GM18502 (cell line): ENCODE measurements around the gene FBXO36.
A peak's percentile ranks its signal among the peaks of the same experiment; 100 is the strongest.
"Not testable (repeated sequence)": the region's sequence is repeated elsewhere in the genome, so short reads cannot be mapped to it uniquely, and the experiment has no call there.

Experiments
- ATAC-seq: cut with Tn5 transposase; IDR thresholded peaks from one replicate; pipeline ENCODE4 v1.9.1; 2021; ENCODE audit warnings: mild to moderate bottlenecking; ENCODE audit not compliant: unreplicated experiment, poor library complexity

Gene FBXO36

DNA sequence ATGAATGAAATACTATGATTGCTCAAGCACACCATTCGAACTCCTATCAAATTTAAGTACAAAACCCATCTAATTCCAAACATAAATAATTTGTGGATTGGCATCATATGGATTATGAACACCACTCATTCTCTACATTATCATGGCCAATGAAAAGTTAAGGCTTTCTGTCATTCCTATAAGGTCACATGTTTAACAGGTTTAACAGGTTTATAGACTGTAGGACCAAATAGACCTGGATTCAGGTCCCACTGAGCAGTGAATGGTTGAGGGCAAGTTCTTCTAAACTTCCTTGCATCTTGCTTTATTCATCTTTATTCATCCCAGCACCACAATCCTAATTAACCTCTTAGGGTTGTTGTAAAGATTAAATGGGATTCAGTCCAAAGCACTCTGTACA, 33.4 kb downstream of the FBXO36 start:
- no peak for ATAC-seq

DNA sequence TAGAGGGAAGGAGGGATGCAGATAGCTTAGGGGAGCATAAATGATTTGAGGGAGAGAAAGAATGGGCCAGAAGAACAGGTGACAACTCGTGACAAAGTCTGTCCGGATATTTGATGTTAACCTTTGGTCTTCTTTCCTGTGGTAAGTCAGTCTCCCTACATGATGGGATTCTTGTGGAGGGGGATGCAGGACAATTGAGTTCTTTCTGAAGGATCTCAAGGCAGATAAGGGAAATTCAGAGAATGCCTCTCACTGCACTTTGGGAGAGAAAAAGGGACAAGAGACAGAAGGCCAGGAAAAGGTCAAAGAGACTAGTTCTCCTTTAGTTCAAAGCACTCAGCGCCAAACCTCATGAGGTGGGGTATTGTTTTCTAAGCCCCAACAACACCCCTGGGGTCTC, 34.2 kb downstream of the FBXO36 start:
- ATAC-seq, result no peak

DNA sequence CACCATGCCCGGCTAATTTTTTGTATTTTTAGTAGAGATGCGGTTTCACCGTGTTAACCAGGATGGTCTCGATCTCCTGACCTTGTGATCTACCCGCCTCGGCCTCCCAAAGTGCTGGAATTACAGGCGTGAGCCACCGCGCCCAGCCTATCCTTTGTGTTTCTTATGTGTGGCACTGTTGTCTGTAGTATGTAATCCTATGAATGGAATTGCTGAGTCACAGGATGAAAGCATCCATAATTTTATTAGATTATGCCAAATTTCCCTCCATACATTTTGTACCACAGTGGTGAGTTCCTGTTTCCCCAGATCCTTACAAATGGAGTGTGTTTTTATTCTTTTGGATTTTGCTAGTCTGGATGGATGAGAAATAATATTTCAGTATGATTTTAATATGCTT, 41.3 kb downstream of the FBXO36 start:
- ATAC-seq, result not testable (repeated sequence)

DNA sequence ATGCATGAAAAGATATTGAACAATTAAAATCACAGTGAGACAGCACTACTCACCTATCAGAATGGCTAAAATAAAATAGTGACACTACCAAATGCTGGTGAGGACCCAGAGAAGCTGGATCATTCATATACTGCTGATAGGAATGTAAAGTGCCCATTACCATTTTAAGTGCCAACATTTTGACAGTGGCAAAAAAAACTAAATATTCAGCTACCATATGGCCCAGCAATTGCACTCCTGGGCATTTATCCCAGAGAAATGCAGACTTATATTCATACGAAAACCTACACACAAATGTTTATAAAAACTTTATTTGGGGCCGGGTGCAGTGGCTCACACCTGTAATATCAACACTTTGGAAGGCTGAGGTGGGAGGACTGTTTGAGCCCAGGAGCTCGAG, 47.6 kb downstream of the FBXO36 start:
- ATAC-seq, result no peak

DNA sequence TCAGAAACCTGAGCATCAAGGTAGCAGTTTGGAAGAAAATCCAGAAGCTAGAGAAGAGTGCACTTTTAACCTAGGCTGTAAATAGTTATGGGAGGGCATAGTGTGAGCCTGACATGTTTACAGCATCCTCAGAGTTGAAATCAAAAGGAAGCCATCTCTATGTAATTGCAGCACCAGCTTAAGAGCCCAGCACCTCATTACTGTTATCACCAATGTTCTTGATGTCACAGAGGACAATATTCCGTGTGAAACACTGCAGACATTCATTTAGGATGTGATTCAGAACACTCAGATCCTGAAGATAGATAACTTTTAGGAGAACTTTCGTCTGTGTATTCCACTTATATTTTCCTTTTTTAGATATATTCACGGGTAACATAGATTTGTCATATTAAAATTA, 48.1 kb downstream of the FBXO36 start:
- ATAC-seq, result no peak

DNA sequence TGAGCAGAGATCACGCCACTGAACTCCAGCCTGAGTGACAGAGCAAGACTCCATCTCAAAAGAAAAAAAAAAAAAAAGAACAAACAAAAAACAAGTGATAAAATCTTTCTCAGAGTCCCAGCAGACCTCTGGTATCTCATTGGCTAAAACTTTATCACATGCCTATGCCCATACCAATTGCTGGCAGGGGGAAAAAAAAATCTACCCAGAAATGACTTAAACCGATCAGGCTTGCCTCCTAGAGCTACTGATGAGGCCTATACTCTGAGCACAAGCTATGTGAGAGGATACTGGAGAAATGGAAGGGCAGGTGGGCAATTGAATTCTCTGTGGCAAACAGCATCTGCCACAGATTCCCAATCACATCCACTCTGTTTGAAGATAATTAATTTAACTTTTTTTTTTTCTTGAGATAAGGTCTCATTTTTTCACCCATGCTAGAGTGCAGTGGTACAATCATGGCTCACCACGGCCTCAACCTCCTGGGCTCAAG, 49.0 kb downstream of the FBXO36 start:
- ATAC-seq, result no peak

DNA sequence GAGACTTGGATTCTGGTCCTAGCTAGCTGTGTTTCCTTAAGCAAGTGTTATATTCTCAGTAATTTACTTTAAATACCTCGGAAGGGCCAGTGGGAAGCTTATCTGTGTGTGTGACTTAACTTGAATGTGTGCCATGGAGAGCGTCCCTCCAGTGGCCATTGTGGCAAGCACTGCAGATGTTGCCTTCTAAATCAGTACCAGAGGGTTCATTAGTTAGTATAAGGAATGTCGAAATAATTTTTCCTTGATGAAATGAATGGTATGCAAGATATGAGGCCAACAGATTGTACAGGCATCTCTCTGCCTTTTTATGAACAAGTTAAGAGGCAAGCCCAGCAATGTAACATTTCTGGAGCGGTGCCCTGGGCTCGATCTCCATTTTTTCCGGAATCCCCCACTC, 52.0 kb downstream of the FBXO36 start:
- ATAC-seq, result no peak

DNA sequence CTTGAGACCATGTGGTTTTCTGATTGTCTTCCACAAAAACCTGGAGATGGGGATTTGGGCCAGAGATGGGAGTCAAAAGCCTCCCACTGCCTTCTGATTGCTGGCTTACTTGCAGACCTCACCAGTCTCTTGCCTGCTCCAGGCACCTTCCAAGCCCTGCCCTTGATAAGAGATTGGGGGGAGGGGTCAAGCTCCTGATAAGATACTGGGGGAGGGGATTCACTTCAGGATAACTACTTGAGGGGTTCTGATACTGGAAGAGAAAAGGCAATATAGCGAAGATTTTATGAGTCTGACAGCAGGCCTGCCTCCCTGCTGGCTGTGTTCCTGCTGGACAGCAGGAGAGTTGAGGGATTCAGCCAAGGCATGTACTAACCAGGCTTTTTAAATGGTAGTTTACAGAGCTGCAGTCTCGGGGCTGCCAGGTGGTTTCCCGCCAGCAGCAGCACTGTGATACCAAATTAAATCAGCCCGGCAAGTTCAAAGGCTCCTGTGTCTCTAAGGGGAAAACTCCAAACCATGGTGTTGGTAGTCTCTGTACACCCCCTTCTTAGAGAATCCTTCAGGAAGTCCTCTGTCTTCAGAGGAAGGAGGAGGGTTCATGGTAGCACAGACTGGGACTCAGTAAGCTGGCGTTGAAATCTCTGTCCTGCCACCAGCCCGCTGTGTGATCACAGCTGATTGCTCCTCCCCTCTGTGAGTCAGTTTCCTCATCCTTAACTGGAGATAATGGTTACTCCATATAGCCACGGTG, 58.3 kb downstream of the FBXO36 start:
- ATAC-seq, result peak; percentile 74

DNA sequence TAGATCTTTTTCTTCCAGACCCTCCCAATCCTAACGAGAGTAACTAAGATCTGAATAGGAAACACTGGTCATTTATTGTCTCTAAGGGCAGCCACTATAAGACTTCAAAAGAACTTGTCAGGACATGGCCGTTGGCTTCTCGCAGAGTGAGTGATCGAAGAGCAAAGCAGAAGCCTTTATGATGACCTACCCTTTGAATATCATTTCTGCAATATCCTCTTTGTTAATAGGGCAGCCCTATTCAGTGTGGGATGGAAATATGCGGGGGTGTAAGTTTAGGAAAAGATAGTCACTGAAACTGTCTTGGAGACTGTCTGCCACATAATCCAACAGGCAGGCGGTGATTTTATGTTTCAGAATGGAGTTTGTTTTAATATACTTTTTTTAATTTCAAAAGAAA, 70.9 kb downstream of the FBXO36 start:
- no peak for ATAC-seq

DNA sequence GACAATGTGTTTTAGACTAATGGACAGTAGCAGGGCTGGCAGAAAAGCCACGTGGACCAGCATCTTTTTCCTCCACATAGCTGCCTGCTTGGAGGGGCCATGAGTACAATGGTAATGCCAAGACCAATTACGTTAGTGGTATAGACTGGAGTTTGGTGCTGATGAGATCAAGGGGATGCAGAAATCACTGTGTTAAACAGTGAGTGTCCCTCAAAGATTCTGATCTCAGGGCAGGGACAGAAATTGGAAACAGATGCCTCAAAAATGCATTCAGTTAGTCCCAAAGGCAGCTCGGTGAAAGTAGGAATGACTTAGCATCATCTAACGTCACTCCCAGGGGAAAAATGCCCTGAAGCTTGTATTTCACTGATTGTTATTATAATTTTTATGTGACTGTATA, 74.0 kb downstream of the FBXO36 start:
- no peak for ATAC-seq

DNA sequence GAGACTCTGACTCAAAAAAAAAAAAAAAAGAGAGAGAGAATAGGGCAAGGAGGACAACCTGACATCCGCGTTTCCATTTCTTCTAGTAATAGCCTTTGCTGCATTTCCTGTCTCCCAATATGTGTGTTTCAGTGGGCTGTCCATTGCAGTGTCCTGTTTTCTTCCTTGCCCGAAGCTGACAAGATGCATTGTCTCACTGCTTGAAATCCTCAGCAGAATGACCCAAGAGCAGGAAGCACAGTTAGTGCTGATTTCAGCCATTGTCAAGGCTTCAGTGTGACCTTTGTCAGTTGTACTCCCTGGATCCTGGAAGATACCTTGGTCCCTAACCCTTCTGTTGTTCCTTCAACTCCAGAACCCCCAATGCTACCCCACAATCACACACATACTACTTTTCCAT, 75.3 kb downstream of the FBXO36 start:
- ATAC-seq, result no peak

DNA sequence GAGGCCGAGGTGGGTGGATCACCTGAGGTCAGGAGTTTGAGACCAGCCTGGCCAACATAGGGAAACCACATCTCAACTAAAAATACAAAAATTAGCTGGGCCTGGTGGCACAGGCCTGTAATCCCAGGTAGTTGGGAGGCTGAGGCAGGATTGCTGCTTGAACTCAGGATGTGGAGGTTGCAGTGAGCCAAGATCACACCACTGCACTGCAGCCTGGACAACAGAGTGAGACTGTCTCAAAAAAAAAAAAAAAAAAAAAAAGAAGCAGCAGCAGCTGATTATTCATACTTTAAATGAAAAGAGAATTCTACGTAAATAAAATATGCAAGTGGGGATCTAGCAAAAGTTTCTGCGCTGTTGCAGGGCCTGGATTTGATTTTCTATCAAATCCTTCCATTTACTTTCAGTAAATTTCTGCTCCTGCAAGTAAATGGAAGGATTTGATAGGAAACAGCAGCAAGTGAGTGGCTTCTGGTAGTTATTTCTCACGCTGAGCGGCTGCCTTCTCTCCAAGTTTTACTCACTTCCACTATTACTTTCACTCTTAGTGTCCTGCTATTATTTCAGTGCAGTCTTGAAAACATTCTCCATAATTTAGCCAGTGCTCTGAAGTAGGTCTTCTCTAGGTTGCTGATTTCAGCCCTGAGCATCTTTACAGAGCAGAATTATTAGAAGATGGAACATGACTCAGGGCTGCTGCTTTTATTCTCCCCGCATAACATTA, 78.0 kb downstream of the FBXO36 start:
- ATAC-seq, result peak; percentile 96

DNA sequence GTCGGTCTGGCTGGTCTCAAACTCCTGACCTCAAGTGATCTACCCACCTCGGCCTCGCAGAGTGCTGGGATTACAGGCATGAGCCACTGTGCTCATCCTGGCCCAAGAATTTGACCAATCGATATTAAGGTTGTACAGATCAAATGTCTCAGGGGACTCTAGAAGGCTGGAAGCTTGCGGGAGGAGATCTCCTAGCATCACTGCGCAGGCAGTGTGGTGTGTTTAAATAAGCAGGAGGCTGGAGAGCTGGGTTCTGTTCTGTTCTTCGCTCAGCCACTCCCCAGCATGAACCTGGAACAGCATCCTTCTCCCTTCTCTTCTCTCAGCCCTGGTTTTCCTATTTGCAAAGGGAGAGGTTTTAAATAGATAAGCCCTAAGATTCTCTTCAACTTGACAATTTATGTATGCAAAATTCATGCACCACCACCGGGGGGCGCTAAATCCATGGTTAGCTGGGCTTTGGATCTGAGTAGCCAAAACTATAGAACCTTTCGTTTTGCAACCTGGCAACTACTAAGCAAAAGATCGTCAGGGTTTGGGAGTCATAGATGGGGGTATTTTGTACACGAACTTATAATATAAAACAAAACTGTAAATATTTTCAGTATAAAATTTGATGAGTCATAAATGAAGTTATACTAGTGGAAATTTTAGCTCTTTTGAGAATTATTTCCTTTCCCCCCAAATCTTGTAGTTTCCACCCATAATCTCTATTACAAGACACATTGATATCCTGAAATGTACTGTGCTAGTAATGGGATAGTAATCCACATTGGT, 85.8 kb downstream of the FBXO36 start:
- peak; percentile 54 for ATAC-seq

DNA sequence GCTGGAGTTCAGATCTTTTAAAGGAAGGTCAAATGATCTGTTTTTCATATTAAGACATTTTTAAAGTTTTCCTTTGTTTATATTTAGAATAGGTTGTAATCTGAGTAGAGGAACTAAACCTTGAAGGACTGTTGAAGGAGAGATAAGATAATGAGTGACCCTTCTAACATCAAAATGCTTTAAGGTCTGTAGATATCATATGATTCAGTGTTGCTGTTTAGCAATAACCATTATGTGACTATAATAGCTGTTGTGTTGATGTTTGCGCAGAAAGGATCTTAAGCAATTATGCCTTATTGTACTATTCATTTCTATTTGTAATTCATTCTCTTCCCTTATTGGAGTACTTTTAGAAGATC, 86.4 kb downstream of the FBXO36 start:
- ATAC-seq, result no peak

DNA sequence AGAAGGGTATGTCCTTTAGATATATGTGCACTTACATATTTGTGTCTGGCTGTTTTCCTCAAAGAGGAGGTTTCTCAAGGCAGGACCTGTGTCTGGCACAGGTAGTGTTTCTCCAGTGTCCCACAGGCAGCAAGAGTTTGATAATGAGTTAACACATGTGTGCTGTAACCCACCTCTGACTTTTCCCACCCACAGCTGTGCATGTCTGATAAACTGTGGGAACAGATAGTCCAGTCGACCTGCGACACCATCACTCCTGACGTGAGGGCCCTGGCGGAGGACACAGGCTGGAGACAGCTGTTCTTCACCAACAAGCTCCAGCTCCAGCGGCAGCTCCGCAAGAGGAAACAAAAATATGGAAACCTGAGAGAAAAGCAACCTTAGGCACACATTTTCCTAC, 88.2 kb downstream of the FBXO36 start:
- no peak for ATAC-seq

DNA sequence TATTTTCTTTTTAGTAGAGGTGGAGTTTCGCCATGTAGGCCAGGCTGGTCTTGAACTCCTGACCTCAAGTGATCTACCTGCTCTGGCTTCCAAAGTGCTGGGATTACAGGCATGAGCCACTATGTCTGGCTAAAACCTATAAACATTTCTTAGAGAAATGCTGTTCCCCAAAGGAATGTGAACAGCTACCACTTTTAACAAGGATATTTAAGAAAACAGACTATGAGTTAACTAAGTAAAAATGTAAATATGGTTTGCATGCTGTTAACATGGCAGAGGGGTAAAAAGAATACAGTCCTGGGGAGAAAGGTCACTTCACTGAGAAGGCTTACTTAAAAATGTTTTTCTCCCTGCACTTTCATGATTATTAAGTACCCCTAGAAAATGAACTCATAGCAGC, 89.3 kb downstream of the FBXO36 start:
- no peak for ATAC-seq

DNA sequence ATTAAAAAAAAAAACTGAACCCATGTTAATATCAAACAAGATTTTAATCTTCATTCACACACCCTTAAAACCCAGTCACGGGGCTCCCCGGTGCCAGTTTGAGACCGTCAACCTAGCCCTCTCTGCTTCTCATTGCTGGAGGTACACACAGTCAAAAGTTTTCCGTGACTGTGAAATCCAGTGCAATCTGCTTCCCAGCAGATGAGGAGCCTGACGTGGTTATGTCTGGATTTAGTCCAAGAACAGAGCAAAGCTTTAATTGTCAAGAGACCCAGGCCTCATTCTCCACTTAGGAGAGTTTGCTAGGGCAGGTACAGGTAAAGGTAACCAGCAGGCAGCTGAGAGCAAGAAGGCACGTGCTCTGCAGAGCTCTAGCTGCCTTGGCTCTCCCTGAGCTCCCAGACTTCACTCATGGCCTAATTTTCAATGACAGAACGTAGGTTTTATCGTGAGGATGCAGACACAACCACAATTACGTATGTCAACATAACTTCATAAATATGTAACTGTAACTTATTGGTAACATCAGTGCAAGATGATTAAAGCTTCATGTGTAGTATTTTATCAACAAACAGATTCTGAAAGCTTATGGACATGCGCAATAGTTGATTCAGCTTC, 90.1 kb downstream of the FBXO36 start:
- ATAC-seq, result no peak

DNA sequence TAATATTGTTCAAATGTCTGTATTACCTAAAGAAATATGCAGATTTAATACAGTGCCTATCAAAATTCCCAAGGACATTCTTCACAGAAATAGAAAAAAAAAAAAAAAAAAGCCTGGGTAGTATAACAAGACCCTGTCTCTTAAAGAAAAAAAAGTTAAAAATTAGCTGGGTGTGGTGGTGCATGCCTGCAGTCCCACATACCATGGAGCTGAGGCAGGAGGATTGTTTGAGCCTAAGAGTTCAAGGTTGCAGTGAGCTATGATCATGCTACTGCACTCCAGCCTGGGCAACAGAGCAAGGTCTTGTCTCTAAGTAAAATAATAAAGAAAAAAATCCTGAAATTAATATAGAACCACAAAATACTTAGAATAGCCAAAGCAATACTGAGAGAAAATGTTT, 94.5 kb downstream of the FBXO36 start:
- ATAC-seq, result no peak

DNA sequence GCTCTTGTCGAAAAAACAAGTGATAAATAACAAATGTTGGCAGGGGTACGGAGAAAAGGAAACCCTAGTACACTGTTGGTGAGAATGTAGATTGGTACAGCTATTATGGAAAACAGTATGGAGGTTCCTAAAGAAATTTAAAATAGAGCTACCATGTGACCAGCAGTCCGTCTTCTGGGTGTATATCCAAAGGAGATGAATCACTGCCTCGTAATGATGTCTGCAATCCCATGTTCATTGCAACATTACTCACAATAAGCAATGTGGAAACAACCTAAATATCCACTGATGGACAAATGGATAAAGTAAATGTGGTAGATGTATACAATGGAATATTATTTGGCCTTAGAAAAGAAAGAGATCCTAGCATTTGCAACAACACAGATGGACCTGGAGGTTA, 95.8 kb downstream of the FBXO36 start:
- ATAC-seq, result no peak

DNA sequence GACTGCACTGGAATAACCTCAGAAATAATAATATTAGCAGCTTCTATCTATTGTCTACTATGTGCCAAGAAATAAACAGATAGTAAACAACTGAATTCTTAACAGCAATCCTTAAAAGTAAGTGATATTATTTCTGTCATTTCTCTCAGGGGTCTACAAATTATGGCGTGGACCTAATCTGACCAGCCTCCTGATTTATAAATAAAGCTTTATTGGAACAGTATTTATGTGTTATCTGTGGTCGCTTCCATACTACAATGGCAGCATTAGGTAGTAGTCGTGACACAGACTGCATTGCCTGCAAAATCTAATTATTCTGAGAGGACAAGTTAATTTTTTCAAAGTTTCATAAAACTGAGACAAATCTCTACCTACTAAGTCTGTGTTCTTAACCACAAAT, 97.4 kb downstream of the FBXO36 start:
- ATAC-seq, result no peak

DNA sequence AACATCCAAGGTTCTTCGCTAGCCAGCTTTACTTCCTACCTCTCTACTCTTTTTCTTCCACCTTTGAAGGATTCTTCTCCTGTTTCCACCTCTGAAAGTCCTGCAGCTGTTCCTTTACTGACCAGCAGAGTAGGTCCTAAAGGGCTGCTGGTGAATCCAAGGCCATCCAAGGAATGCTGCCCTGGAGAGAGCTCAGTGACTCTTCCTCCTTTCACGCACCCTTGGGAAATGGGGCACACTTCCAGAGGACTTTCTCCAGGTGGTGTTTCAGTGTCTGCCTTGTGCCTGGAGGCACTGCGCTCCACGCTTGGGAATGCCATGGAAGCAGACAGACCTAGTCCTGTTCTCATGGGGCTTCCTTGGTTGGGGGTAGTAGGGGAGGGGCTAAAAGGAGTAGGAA, 101.0 kb downstream of the FBXO36 start:
- ATAC-seq, result no peak
